ENCODE data around the gene TNNT1. TPM values are rescaled to one million over a fixed set of nuclear protein-coding genes. Genes with fewer than 3 reads are reported as not detected.

The TNNT1 gene
- total RNA-seq, 4 donors from 2014 or later = 13.6 to 46.7 (median 19.6) TPM

Other genes starting within 250 kb of the TNNT1 start
- gene NCR1, start 243.1 kb downstream of the TNNT1 start, total RNA-seq = not detected
- gene NLRP7, start 201.7 kb downstream of the TNNT1 start, total RNA-seq = not detected
- gene NLRP2, start 182.8 kb downstream of the TNNT1 start, total RNA-seq = 10 to 100 TPM in 1 of 4 donors, 1 to 10 TPM in 3; 3.5 to 10.2 (median 7.3) TPM
- gene GP6, start 110.9 kb downstream of the TNNT1 start, total RNA-seq = 1 to 10 TPM in 2 of 4 donors, under 1 TPM in 1, not detected in 1; 0.42 to 2.6 (median 1.7) TPM
- gene RDH13, start 86.1 kb downstream of the TNNT1 start, total RNA-seq = 100 to 1,000 TPM in 2 of 4 donors, 10 to 100 TPM in 2; 70.6 to 225 (median 108) TPM
- gene EPS8L1, start 73.3 kb downstream of the TNNT1 start, total RNA-seq = 100 to 1,000 TPM; 243 to 384 (median 304) TPM
- 100 to 1,000 TPM in 1 of 4 donors, 10 to 100 TPM in 3; 51.7 to 126 (median 78.7) TPM for gene PPP1R12C, start 31.6 kb downstream of the TNNT1 start, total RNA-seq
- gene TNNI3, start 8.5 kb upstream of the TNNT1 start, total RNA-seq = 1 to 10 TPM; 1.7 to 4.7 (median 3.2) TPM
- gene DNAAF3, start 17.4 kb upstream of the TNNT1 start, total RNA-seq = 10 to 100 TPM in 1 of 4 donors, 1 to 10 TPM in 1, under 1 TPM in 2; 0.48 to 10.6 (median 3.1) TPM
- 1 to 10 TPM in 3 of 4 donors, not detected in 1; 1.1 to 7.8 (median 6.8) TPM for gene SYT5, start 31.1 kb upstream of the TNNT1 start, total RNA-seq
- 1 to 10 TPM in 2 of 4 donors, under 1 TPM in 1, not detected in 1; 0.34 to 1.4 (median 1.1) TPM for gene PTPRH, start 60.3 kb upstream of the TNNT1 start, total RNA-seq
- gene TMEM86B, start 79.6 kb upstream of the TNNT1 start, total RNA-seq = 1 to 10 TPM; 2.0 to 9.4 (median 4.2) TPM
- gene PPP6R1, start 109.8 kb upstream of the TNNT1 start, total RNA-seq = 10 to 100 TPM; 49.0 to 56.2 (median 51.3) TPM
- 10 to 100 TPM; 17.9 to 46.7 (median 36.7) TPM for gene HSPBP1, start 130.9 kb upstream of the TNNT1 start, total RNA-seq
- gene BRSK1, start 134.8 kb upstream of the TNNT1 start, total RNA-seq = 1 to 10 TPM in 3 of 4 donors, under 1 TPM in 1; 0.68 to 2.3 (median 1.6) TPM
- not detected for gene TMEM150B, start 176.1 kb upstream of the TNNT1 start, total RNA-seq
- 10 to 100 TPM; 17.3 to 61.8 (median 39.1) TPM for gene KMT5C, start 190.7 kb upstream of the TNNT1 start, total RNA-seq
- gene COX6B2, start 205.5 kb upstream of the TNNT1 start, total RNA-seq = 1 to 10 TPM in 3 of 4 donors, under 1 TPM in 1; 0.47 to 1.9 (median 1.3) TPM
- gene GARIN5B, start 214.1 kb upstream of the TNNT1 start, total RNA-seq = not detected
- 1 to 10 TPM in 3 of 4 donors, under 1 TPM in 1; 0.97 to 1.7 (median 1.2) TPM for gene IL11, start 221.3 kb upstream of the TNNT1 start, total RNA-seq
- not detected for gene TMEM190, start 227.6 kb upstream of the TNNT1 start, total RNA-seq
- gene TMEM238, start 235.1 kb upstream of the TNNT1 start, total RNA-seq = 10 to 100 TPM in 3 of 4 donors, 1 to 10 TPM in 1; 6.3 to 37.1 (median 29.3) TPM
- gene RPL28, start 236.7 kb upstream of the TNNT1 start, total RNA-seq = 100 to 1,000 TPM; 605 to 767 (median 714) TPM

Measured in suprapubic skin (tissue), 4 donors.